Neural cell (in vitro differentiated cells): ENCODE results near the gene TANC2.

ENCODE experiments used
- CTCF ChIP-seq: fragments of 450-650 bp; IDR thresholded peaks from 2 replicates; pipeline ENCODE4 v1.5.1; 2014; ENCODE audit warnings: antibody characterized with exemption, mild to moderate bottlenecking, moderate library complexity; ENCODE audit not compliant: poor library complexity, severe bottlenecking
- EP300 ChIP-seq: fragments of 450-650 bp; conservative IDR thresholded peaks from 2 replicates; pipeline ENCODE4 v1.6.1; 2014; ENCODE audit warnings: antibody characterized with exemption, mild to moderate bottlenecking, moderate library complexity; ENCODE audit not compliant: poor library complexity, severe bottlenecking
- POLR2AphosphoS5 ChIP-seq: IDR thresholded peaks from 2 replicates; pipeline ENCODE4 v1.6.1; 2012
- RAD21 ChIP-seq: fragments of 450-650 bp; conservative IDR thresholded peaks from 2 replicates; pipeline ENCODE4 v1.6.1; 2014; ENCODE audit warnings: antibody characterized with exemption, mild to moderate bottlenecking, moderate library complexity
- SMC3 ChIP-seq: fragments of 450-650 bp; conservative IDR thresholded peaks from 2 replicates; pipeline ENCODE4 v1.6.1; 2014; ENCODE audit warnings: antibody characterized with exemption, mild to moderate bottlenecking, moderate library complexity; ENCODE audit not compliant: poor library complexity
- TAF1 ChIP-seq: IDR thresholded peaks from 2 replicates; pipeline ENCODE4 v1.6.1; 2012; ENCODE audit warnings: low read depth
- TF ChIP-seq, protein P1 (sequence below): IDR thresholded peaks from 2 replicates; pipeline ENCODE4 v1.6.1; 2012; ENCODE audit warnings: borderline replicate concordance

DNA sequence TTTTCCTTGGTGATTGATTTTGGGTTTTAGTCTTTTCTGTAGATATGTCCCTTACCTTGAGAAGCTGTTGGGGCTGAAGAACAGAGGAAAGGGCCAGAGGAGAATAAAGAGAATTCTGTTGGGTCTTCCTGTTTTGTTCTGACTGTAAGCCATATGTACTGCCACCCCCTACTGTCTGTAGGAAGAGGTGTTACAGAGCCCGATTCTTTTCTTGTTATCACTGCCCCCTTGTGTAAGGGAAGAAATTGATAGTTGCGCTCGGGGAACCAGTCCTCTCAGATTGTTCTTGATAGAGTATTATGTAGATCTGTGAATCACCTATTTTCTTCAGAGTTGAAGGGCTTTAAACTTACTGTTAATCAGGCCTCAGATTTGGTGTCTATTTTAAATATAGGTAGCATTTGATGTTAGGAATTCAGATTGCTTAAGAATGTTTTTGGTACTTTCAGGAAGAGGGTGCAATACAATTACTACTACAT, 2.4 kb downstream of the TANC2 start:
- TF ChIP-seq CTCF (peak; percentile 99), POLR2AphosphoS5 (peak; percentile 80), SMC3 (peak; percentile 99), EP300 (peak; percentile 42), RAD21 (peak; percentile 97), TAF1 (peak; percentile 72)
- TF ChIP-seq, protein P1, sequence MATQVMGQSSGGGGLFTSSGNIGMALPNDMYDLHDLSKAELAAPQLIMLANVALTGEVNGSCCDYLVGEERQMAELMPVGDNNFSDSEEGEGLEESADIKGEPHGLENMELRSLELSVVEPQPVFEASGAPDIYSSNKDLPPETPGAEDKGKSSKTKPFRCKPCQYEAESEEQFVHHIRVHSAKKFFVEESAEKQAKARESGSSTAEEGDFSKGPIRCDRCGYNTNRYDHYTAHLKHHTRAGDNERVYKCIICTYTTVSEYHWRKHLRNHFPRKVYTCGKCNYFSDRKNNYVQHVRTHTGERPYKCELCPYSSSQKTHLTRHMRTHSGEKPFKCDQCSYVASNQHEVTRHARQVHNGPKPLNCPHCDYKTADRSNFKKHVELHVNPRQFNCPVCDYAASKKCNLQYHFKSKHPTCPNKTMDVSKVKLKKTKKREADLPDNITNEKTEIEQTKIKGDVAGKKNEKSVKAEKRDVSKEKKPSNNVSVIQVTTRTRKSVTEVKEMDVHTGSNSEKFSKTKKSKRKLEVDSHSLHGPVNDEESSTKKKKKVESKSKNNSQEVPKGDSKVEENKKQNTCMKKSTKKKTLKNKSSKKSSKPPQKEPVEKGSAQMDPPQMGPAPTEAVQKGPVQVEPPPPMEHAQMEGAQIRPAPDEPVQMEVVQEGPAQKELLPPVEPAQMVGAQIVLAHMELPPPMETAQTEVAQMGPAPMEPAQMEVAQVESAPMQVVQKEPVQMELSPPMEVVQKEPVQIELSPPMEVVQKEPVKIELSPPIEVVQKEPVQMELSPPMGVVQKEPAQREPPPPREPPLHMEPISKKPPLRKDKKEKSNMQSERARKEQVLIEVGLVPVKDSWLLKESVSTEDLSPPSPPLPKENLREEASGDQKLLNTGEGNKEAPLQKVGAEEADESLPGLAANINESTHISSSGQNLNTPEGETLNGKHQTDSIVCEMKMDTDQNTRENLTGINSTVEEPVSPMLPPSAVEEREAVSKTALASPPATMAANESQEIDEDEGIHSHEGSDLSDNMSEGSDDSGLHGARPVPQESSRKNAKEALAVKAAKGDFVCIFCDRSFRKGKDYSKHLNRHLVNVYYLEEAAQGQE, result peak; percentile 68
